HFFc6 (cell line): ENCODE results near the gene SLC4A8. TPM values are rescaled to one million over a fixed set of nuclear protein-coding genes. Genes with fewer than 3 reads are reported as not detected.
"Not testable (repeated sequence)": the region's sequence is repeated elsewhere in the genome, so short reads cannot be mapped to it uniquely, and the experiment has no call there.

ENCODE experiments used
- DNase-seq: peaks from one replicate; pipeline ENCODE4 v3.0.0-alpha.2; 2018
- H3K27ac Mint-ChIP-seq: 2 replicates; pipeline ENCODE4 v1.8.0; 2020; ENCODE audit warnings: mild to moderate bottlenecking, mixed read lengths
- H3K27me3 Mint-ChIP-seq: 2 replicates; pipeline ENCODE4 v1.8.0; 2021; ENCODE audit warnings: mild to moderate bottlenecking, moderate library complexity, mixed read lengths; ENCODE audit not compliant: insufficient read depth
- H3K36me3 Mint-ChIP-seq: 2 replicates; pipeline ENCODE4 v1.8.0; 2021; ENCODE audit warnings: low read depth, mixed read lengths
- H3K4me1 Mint-ChIP-seq: 2 replicates; pipeline ENCODE4 v1.8.0; 2020; ENCODE audit warnings: low read depth, mixed read lengths
- H3K4me3 Mint-ChIP-seq: 2 replicates; pipeline ENCODE4 v1.8.0; 2020; ENCODE audit warnings: mild to moderate bottlenecking, moderate library complexity, mixed read lengths
- H3K9me3 Mint-ChIP-seq: 2 replicates; pipeline ENCODE4 v1.8.0; 2020; ENCODE audit warnings: mild to moderate bottlenecking, mixed read lengths
- CTCF ChIP-seq: fragments of 200-600 bp; sonication (generic); IDR thresholded peaks from 2 replicates; pipeline ENCODE4 v1.5.0; 2021; ENCODE audit warnings: antibody characterized with exemption, mild to moderate bottlenecking
- total RNA-seq, 6 experiments: library from RNA; stranded (reverse); fragmentation: NEBNext Ultra II Directional; extraction: Animal tissue kit (Norgen Biotek cat#: 25700); gene quantifications; 2 replicates in 1 of 6; 3 replicates in 5 of 6; pipeline ENCODE4 v1.2.3, GENCODE V29; 2021

Gene SLC4A8
- total RNA-seq, 6 experiments from 2014 or later, result 10.2 to 21.9 (median 14.4) TPM

GRCh38 chr12:51505360-51506105 lies 80.9 kb downstream of the SLC4A8 start:
- H3K4me1 Mint-ChIP-seq, result no peaks in the 10 kb centered on the region
- no peaks in the 10 kb centered on the region for H3K9me3 Mint-ChIP-seq
- DNase-seq, result no peak
- H3K36me3 Mint-ChIP-seq, result no peaks in the 10 kb centered on the region; the same call in 1 of the 2 replicates
- TF ChIP-seq CTCF, result no peak
- H3K27me3 Mint-ChIP-seq, result no peaks in the 10 kb centered on the region
- no peak overlapping the region for H3K27ac Mint-ChIP-seq
- no peak overlapping the region for H3K4me3 Mint-ChIP-seq

DNA sequence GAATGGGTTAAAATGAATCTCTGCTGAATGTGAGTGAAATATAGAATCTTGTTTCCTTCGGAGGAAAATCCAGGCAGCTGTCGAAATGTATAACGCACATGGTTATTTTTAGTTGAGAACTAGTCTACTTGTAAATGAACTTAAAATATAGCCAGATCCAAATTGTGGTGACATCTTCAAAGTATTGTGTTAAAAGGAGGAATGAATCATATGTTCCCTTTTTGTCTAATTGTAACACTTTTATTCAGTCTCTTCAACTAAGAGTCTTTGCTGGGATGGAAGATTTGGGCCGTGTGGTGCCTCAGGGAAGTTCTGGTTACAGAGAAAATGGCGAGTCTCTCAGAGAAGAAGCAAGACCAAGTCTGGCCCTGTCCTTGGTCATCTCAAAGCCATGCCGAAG lies 82.5 kb downstream of the SLC4A8 start:
- Mint-ChIP-seq H3K4me1 (no peaks in the 10 kb centered on the region), H3K4me3 (no peak overlapping the region), H3K27me3 (no peaks in the 10 kb centered on the region), H3K36me3 (no peaks in the 10 kb centered on the region; the same call in 1 of the 2 replicates), H3K9me3 (no peaks in the 10 kb centered on the region), H3K27ac (no peak overlapping the region)
- TF ChIP-seq CTCF, result no peak
- DNase-seq, result no peak

DNA sequence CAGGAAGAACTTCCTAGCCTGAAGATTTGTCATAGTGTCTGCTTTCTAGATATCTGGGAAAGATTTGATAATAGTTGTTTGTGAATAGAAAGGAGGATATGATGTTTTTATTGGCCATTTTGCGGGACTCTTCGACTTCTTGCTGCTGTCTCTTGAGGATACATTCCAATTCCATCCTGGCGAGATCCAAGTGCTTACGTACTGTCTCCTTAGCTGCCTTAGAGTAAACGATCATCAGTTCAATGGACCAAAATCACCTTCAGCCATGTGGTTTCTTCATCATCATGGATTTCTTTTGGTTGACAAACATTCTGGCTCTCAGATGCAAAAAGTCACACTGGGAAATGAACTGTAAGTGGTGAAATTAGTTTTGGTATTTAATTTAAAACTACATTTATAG lies 83.7 kb downstream of the SLC4A8 start:
- Mint-ChIP-seq H3K4me1 (no peaks in the 10 kb centered on the region), H3K9me3 (no peaks in the 10 kb centered on the region), H3K4me3 (no peak overlapping the region), H3K36me3 (no peaks in the 10 kb centered on the region; the same call in 1 of the 2 replicates), H3K27me3 (no peaks in the 10 kb centered on the region), H3K27ac (no peak overlapping the region)
- no peak for DNase-seq
- TF ChIP-seq CTCF, result no peak

- Mint-ChIP-seq H3K27me3 (peaks cover 3% of the 10 kb centered on the region; the same call in 1 of the 2 replicates), H3K27ac (no peak overlapping the region), H3K9me3 (no peaks in the 10 kb centered on the region), H3K4me3 (no peak overlapping the region), H3K4me1 (no peaks in the 10 kb centered on the region), H3K36me3 (no peaks in the 10 kb centered on the region; the same call in 1 of the 2 replicates)
- DNase-seq, result no peak
- TF ChIP-seq CTCF, result no peak
Measured at GRCh38 chr12:51511546-51512260, 87.1 kb downstream of the SLC4A8 start.

- Mint-ChIP-seq H3K4me3 (no peak overlapping the region), H3K36me3 (no peaks in the 10 kb centered on the region; the same call in 1 of the 2 replicates), H3K9me3 (no peaks in the 10 kb centered on the region), H3K4me1 (no peaks in the 10 kb centered on the region), H3K27me3 (peaks cover 3% of the 10 kb centered on the region; the same call in 1 of the 2 replicates), H3K27ac (no peak overlapping the region)
- no peak for TF ChIP-seq CTCF
- DNase-seq, result no peak
Measured at GRCh38 chr12:51512438-51512837, 87.8 kb downstream of the SLC4A8 start.

- H3K36me3 Mint-ChIP-seq, H3K27ac Mint-ChIP-seq, H3K27me3 Mint-ChIP-seq, H3K9me3 Mint-ChIP-seq, DNase-seq, H3K4me3 Mint-ChIP-seq: not testable (repeated sequence)
- peaks cover 13% of the 10 kb centered on the region for H3K4me1 Mint-ChIP-seq
Measured at GRCh38 chr12:51515037-51515436, 90.4 kb downstream of the SLC4A8 start.
